ELF-1 (cell line): ENCODE results near the gene CX3CL1.
"Not testable (repeated sequence)": the region's sequence is repeated elsewhere in the genome, so short reads cannot be mapped to it uniquely, and the experiment has no call there.

Source experiments
- DNase-seq: peaks from one replicate; pipeline ENCODE4 v3.0.0-alpha.2; 2016; ENCODE audit warnings: low read depth, low spot score

CX3CL1 gene

GRCh38 chr16:57382535-57383275 is 10.4 kb downstream of the CX3CL1 start:
- no peak for DNase-seq

DNA sequence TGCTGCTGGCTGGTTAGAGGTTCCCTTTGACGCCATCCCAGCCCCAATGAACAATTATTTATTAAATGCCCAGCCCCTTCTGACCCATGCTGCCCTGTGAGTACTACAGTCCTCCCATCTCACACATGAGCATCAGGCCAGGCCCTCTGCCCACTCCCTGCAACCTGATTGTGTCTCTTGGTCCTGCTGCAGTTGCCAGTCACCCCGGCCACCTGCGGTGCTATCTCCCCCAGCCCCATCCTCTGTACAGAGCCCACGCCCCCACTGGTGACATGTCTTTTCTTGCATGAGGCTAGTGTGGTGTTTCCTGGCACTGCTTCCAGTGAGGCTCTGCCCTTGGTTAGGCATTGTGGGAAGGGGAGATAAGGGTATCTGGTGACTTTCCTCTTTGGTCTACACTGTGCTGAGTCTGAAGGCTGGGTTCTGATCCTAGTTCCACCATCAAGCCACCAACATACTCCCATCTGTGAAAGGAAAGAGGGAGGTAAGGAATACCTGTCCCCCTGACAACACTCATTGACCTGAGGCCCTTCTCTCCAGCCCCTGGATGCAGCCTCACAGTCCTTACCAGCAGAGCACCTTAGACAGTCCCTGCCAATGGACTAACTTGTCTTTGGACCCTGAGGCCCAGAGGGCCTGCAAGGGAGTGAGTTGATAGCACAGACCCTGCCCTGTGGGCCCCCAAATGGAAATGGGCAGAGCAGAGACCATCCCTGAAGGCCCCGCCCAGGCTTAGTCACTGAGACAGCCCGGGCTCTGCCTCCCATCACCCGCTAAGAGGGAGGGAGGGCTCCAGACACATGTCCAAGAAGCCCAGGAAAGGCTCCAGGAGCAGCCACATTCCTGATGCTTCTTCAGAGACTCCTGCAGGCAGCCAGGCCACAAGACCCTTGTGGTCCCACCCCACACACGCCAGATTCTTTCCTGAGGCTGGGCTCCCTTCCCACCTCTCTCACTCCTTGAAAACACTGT is 11.3 kb downstream of the CX3CL1 start:
- peak; percentile 75 for DNase-seq

- no peak for DNase-seq
Measured at GRCh38 chr16:57384248-57385070, 12.2 kb downstream of the CX3CL1 start.

DNA sequence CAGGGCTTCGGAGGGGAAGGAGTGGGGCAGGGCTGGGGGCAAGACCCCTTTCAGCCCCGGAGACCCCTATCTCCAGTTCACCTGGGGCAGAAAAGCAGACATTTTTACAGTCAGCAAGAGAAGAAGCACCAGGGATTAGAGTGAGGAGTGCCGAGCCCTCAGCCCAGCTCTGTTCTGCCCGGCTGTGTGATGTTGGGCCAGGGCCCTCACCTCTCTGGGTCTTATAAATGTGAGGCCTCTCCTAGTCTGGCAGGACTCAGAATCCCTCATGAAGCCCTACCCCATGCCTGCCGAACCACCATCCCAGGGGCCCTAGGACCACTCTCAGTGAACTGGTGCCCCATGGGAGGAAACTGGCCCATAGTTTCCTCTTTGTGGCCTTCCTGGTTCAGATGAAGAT is 12.8 kb downstream of the CX3CL1 start:
- no peak for DNase-seq

DNA sequence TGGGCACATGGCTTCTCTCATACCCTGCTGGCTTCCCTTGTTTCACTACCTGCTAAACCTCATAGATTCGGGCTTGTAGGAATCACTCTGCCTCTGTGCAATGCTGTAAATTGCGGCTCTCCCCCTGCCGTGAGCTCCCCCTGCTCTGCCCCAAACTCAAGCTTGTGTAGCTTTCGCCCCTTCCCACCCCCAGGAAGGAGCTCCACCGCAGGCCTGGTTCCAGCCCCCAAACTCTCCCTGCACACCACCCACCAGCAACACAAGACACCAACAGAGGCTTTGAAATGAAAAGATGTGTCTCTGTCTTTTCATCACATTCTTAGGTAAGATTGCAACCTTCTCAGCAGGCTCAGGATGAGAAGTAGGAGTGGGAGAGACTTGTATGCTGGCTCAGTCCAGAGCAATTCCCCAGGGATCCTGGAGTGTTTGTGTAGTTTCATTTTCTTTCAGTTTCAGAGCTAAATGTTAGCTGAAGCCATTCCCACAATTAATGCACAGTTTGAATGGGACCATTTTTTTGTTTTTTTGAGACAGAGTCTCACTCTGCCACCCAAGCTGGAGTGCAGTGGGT is 14.2 kb downstream of the CX3CL1 start:
- no peak for DNase-seq

DNA sequence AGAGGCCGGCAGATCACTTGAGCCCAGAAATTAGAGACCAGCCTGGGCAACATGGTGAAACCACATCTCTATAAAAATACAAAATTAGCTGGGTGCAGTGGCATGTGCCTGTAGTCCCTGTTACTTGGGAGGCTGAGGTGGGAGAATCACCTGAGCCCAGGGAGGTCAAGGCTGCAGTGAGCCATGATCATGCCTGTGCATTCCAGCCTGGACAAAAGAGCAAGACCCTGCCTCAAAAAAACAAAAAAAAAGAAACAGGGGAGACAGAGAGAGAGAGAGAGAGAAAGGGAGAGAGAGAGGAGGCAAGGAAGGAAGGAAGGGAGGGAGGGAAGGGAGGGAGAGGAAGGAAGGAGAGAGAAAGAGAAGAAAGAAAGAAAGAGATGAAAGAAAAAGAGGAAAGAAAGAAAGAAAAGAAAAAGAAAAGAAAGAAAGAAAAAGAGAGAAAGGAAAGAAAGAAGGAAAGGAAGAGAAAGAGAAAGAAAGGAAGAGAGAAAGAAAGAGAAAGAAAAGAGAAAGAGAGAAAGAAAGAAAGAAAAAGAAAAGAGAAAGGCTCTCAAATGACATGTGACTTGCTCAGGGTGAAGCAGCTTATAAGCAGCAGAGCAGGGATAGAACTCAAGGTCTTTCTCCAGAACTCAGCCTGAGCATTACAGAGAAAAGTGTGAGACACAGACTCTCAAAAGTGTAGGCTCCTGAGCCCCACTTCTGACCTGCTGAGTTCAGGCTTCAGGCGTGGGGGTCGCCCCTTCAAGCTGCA is 15.5 kb downstream of the CX3CL1 start:
- no peak for DNase-seq

DNA sequence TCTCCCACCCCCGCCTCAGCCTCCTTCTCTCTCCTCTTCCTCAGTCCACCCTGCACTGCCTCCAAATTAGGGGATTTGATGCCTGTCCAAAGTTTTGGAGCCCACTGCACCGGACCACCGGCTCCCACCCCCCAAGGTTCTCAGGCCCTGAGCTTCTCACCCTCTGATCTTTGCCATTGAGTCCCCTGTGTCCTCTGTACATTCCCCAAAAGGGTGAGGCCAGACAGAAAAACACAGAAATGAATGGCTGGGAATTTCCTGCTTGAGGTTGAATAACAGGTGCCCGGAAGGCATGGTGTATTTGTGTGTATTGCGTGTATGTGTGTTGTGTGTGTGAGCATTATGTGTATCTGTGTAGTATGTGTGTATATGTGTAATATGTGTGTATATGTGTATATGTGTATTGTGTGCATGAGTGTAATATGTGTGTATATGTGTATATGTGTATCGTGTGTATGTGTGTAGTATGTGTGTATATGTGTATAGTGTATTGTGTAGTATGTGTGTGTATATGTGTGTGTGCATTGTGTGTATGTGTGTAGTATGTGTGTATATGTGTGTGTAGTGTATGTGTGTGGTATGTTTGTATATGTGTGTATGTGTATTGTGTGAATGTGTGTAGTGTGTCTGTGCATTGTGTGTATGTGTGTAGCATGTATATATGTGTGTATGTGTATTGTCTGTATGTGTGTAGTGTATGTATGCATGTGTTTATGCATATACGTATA is 16.2 kb downstream of the CX3CL1 start:
- no peak for DNase-seq

DNA sequence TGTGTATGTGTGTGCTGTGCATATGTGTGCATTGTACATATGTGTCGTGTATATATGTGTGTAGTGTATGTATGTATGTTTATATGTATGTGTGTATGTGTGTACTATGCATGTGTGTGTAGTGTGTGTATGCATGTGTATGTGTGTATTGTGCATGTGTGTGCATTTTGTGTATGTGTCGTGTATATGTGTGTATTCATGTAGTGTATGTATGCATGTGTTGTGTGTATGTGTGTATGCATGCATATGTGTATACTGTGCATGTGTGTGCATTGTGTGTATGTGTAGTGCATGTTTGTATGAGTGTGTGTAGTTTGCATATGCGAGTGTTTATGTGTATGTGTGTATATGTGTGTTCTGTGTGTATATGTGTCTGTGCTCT is 16.8 kb downstream of the CX3CL1 start:
- DNase-seq = no peak

DNA sequence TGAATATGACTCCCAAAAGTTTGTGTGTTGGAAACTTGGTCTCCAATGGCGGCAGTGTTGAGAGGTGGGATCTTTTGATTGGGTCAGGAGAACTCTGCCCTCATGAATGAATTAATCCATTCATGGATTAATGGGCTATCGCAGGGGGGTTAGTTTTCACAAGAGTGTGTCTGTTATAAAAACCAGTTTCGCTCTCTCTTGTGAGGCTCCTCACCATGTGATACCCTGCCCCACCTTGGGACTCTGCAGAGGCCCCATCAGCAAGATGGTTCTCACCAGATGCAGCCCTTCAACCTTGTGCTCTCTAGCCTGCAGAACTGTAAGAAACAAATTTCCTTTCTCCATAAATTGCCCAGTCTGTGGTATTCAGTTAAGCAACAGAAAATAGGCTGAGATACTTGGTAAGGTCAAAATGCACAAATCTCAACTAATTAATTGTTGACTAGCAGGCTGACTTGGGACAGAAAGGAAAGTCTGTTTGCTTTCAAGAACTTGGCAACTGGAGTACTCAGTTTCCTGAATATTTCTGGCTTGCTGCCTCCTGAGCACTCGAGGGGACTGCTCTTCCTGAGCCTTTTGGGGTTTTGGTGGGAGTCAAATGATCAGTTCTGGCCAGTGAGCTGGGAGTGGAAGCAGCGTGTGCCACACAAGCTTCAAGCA is 18.5 kb downstream of the CX3CL1 start:
- DNase-seq = no peak

DNA sequence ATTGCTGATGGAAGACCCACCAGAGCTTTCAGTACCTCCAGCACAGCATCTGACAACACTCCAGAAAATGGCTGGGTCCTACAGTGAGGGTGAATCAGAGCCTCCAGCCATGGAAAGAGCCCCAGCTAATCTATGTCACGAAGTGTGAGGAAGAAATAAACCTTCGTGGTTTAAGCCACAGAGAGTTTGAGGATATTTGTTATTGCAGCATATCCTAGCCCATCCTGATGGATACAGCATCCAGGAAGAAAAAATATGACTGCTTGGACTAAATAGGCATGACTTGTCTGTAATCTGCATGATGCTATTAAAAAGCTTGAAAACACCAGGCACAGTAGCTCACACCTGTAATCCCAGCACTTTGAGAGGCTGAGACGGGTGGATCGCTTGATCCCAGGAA is 19.0 kb downstream of the CX3CL1 start:
- no peak for DNase-seq

GRCh38 chr16:57391708-57392107 is 19.4 kb downstream of the CX3CL1 start:
- no peak for DNase-seq

- no peak for DNase-seq
Measured at GRCh38 chr16:57392694-57393093, 20.4 kb downstream of the CX3CL1 start.

- DNase-seq = no peak
Measured at GRCh38 chr16:57394444-57394843, 22.2 kb downstream of the CX3CL1 start.

- DNase-seq = no peak
Measured at GRCh38 chr16:57395026-57395425, 22.7 kb downstream of the CX3CL1 start.

- no peak for DNase-seq
Measured at GRCh38 chr16:57396786-57397185, 24.5 kb downstream of the CX3CL1 start.

DNA sequence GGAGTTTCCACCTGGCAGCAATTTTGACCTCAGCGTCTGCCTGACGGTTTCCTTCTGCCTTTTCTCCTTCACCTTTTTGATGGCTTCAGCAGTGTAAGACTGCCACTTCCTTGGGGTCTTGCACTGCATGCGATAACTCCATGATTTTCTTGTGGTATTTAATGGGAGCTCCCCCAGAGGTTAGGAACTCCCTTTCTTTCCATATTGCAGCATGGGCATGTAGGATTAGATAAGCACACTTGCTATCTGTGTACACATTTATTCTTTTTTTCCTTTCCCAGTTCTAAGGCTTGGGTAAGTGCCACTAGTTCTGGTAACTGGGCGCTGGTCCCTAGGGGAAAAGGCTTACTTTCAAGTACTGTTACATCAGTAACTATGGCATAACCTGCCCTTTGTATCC is 25.2 kb downstream of the CX3CL1 start:
- not testable (repeated sequence) for DNase-seq

GRCh38 chr16:57401943-57402640 is 29.8 kb downstream of the CX3CL1 start:
- no peak for DNase-seq

GRCh38 chr16:57403965-57404817 is 31.9 kb downstream of the CX3CL1 start, which contains the start of gene CCL17:
TSS of gene CCL17 (plus strand) at chr16:57404767. CDS start at chr16:57413933, 9,166 bp downstream.
- DNase-seq = no peak
